Tibial nerve (tissue), 4 donors: ENCODE results near the gene OR2T6.
"Not testable (repeated sequence)": the region's sequence is repeated elsewhere in the genome, so short reads cannot be mapped to it uniquely, and the experiment has no call there.

Experiments used
- EP300 ChIP-seq, 2 donors: sonication (generic); formaldehyde crosslinking; IDR thresholded peaks; one replicate each; pipeline ENCODE4 v1.6.1; 2017; ENCODE audit warnings: antibody characterized with exemption in 2 of 2, mild to moderate bottlenecking in 1 of 2
- POLR2A ChIP-seq, 2 donors: fragments of 450-650 bp; IDR thresholded peaks; one replicate each; pipeline ENCODE4 v1.6.1; 2017; ENCODE audit warnings: antibody characterized with exemption in 2 of 2, mild to moderate bottlenecking in 2 of 2, moderate library complexity in 2 of 2
- TF ChIP-seq, protein P1 (sequence below), 5 experiments: fragments of 200-600 bp in 3 of 5; fragments of 450-650 bp in 2 of 5; sonication (generic) in 3 of 5; IDR thresholded peaks; one replicate each; pipeline ENCODE4 v1.5.1; 2016 to 2019; ENCODE audit warnings: antibody characterized with exemption in 5 of 5, mild to moderate bottlenecking in 3 of 5, moderate library complexity in 2 of 5

GRCh38 chr1:248433811-248434415 is 58.4 kb downstream of the OR2T6 start:
- not testable (repeated sequence) for TF ChIP-seq EP300, POLR2A (IDR thresholded peaks at IDR 0.05)
- TF ChIP-seq, protein P1, sequence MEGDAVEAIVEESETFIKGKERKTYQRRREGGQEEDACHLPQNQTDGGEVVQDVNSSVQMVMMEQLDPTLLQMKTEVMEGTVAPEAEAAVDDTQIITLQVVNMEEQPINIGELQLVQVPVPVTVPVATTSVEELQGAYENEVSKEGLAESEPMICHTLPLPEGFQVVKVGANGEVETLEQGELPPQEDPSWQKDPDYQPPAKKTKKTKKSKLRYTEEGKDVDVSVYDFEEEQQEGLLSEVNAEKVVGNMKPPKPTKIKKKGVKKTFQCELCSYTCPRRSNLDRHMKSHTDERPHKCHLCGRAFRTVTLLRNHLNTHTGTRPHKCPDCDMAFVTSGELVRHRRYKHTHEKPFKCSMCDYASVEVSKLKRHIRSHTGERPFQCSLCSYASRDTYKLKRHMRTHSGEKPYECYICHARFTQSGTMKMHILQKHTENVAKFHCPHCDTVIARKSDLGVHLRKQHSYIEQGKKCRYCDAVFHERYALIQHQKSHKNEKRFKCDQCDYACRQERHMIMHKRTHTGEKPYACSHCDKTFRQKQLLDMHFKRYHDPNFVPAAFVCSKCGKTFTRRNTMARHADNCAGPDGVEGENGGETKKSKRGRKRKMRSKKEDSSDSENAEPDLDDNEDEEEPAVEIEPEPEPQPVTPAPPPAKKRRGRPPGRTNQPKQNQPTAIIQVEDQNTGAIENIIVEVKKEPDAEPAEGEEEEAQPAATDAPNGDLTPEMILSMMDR (IDR thresholded peaks at IDR 0.05) = not testable (repeated sequence)
